K562 (cell line): ENCODE results near the gene DYSF. TPM values are rescaled to one million over a fixed set of nuclear protein-coding genes. Genes with fewer than 3 reads are reported as not detected.

ENCODE experiments used
- CREBBP ChIP-seq: IDR thresholded peaks from one replicate; pipeline ENCODE4 v1.6.1; 2012; ENCODE audit warnings: low read depth, mild to moderate bottlenecking, control low read depth, inconsistent platforms, low read length
- ZBTB33 ChIP-seq: sonication (generic); formaldehyde crosslinking; IDR thresholded peaks from 2 replicates; pipeline ENCODE4 v1.8.1; 2023; ENCODE audit warnings: mild to moderate bottlenecking, missing genetic modification reagents
- ZNF121 ChIP-seq: sonication (generic); formaldehyde crosslinking; conservative IDR thresholded peaks from 2 replicates; pipeline ENCODE4 v1.8.0; 2022; ENCODE audit warnings: missing genetic modification reagents
- ZNF146 ChIP-seq: IDR thresholded peaks from one replicate; pipeline ENCODE4 v1.6.1; 2018; ENCODE audit warnings: missing compliant biosample characterization; ENCODE audit not compliant: unreplicated experiment
- polyA plus RNA-seq, 8 experiments: library from polyadenylated mRNA; depleted of rRNA in 4 of 8; stranded (reverse) in 5 of 8; unstranded in 3 of 8; fragments of >200 nt; fragmentation: Nextera tagmentation in 2 of 8; fragmentation: Illumina TruSeq in 1 of 8; extraction: Ambion mirVana in 2 of 8; extraction: Trizol in 1 of 8; gene quantifications; 2 replicates each; pipeline versions ENCODE4 v1.2.1 to v1.2.3, GENCODE V29; 2011 to 2014; ENCODE audit warnings: inconsistent platforms in 1 of 8, missing spikeins in 1 of 8
- total RNA-seq, 7 experiments: library from RNA; depleted of rRNA in 6 of 7; stranded (reverse); fragments of >200 nt in 6 of 7; fragmentation: Illumina TruSeq in 2 of 7; extraction: Trizol in 2 of 7; gene quantifications; 2 replicates each; pipeline versions ENCODE4 v1.2.1 to v1.2.3, GENCODE V29; 2011 to 2021; ENCODE audit warnings: low replicate concordance in 1 of 7
- TF ChIP-seq, protein P1 (sequence below), 2 experiments: fragments of 450-650 bp in 1 of 2; sonication (generic) in 1 of 2; formaldehyde crosslinking in 1 of 2; IDR thresholded peaks in 1 of 2; conservative IDR thresholded peaks in 1 of 2; 2 replicates each; pipeline versions ENCODE4 v1.6.1 to v1.8.1; 2016 to 2023; ENCODE audit warnings: mild to moderate bottlenecking in 2 of 2, moderate library complexity in 2 of 2, inconsistent platforms in 1 of 2, missing genetic modification reagents in 1 of 2
- TF ChIP-seq, protein P2 (sequence below): fragments of 450-650 bp; IDR thresholded peaks from 2 replicates; pipeline ENCODE4 v1.6.1; 2016; ENCODE audit warnings: mild to moderate bottlenecking

The DYSF gene
- total and polyA plus RNA-seq, 9 of the 15 experiments (the other 6 are each of a cell fraction or from before 2014, with no cell fraction given), result 0.01 to 0.80 (median 0.29) TPM

GRCh38 chr2:71494523-71495155, 41.3 kb downstream of the DYSF start (continued):
- no peak for TF ChIP-seq ZBTB33 (CRISPR knock-in tag)
- TF ChIP-seq CREBBP, result no peak
- TF ChIP-seq ZNF146 (CRISPR knock-in tag), result no peak
- no peak for TF ChIP-seq ZNF121 (CRISPR knock-in tag)
- TF ChIP-seq, protein P1, sequence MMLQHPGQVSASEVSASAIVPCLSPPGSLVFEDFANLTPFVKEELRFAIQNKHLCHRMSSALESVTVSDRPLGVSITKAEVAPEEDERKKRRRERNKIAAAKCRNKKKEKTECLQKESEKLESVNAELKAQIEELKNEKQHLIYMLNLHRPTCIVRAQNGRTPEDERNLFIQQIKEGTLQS (IDR thresholded peaks at IDR 0.05), result peak; percentile 25; the same call in 1 of the 2 replicates
- TF ChIP-seq, protein P1 (CRISPR knock-in tag; conservative IDR thresholded peaks at IDR 0.05), result no peak
- TF ChIP-seq, protein P2, sequence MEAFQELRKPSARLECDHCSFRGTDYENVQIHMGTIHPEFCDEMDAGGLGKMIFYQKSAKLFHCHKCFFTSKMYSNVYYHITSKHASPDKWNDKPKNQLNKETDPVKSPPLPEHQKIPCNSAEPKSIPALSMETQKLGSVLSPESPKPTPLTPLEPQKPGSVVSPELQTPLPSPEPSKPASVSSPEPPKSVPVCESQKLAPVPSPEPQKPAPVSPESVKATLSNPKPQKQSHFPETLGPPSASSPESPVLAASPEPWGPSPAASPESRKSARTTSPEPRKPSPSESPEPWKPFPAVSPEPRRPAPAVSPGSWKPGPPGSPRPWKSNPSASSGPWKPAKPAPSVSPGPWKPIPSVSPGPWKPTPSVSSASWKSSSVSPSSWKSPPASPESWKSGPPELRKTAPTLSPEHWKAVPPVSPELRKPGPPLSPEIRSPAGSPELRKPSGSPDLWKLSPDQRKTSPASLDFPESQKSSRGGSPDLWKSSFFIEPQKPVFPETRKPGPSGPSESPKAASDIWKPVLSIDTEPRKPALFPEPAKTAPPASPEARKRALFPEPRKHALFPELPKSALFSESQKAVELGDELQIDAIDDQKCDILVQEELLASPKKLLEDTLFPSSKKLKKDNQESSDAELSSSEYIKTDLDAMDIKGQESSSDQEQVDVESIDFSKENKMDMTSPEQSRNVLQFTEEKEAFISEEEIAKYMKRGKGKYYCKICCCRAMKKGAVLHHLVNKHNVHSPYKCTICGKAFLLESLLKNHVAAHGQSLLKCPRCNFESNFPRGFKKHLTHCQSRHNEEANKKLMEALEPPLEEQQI, result no peak
